ENCODE results near the gene C6orf15.
A peak's percentile ranks its signal among the peaks of the same experiment; 100 is the strongest.

Gene C6orf15

DNA sequence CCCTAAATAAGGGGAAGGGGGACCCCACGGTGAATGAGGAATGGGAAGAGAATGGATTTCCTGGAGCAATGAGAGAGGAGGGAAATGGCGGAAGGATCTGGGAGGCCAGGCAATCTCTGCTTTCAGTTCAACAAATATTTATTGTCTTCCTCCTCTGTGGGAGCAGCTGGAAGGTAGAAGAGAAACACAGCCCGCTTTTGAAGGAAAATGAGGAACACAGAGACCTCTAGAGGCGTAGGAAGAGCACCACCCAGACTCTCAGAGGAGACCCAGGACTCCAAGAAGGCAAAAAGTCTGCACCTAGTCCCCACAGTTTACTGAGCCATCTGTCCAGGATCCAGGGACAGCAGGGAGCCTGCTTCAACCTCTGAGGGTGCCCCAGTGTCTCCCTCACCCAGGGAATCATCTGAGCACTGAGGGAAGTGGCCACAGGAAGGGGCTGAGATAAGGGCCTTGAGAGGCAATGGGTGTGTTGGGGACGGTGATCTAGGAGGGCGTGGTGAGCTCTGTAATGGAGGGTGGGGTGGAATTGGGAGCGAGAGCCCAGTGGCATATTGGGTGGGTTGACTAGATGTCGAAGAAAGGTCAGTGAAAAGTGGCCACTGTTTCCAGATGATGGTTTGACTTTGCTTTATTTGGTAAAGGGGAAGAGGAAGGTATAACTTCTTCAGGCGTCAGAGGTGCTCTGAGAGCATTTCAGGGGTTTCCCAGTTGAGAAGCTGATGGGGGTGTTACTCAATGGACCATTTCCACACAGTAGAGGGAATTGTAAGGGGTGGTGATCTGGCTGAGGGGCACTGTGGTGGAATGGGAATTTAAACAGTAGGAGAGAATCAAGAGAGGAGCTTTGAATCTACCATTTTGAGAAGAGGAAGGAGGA is 2.8 kb upstream of the C6orf15 start:
- TF ChIP-seq, protein P1, sequence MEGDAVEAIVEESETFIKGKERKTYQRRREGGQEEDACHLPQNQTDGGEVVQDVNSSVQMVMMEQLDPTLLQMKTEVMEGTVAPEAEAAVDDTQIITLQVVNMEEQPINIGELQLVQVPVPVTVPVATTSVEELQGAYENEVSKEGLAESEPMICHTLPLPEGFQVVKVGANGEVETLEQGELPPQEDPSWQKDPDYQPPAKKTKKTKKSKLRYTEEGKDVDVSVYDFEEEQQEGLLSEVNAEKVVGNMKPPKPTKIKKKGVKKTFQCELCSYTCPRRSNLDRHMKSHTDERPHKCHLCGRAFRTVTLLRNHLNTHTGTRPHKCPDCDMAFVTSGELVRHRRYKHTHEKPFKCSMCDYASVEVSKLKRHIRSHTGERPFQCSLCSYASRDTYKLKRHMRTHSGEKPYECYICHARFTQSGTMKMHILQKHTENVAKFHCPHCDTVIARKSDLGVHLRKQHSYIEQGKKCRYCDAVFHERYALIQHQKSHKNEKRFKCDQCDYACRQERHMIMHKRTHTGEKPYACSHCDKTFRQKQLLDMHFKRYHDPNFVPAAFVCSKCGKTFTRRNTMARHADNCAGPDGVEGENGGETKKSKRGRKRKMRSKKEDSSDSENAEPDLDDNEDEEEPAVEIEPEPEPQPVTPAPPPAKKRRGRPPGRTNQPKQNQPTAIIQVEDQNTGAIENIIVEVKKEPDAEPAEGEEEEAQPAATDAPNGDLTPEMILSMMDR (conservative IDR thresholded peaks at IDR 0.05; ENCODE audit: low read depth, low read length), result peak; percentile 24
- DNase-seq (ENCODE audit: low read depth), result peak; percentile 47
- no peak overlapping the region for H3K4me3 ChIP-seq (ENCODE audit: low read depth, low read length)

DNA sequence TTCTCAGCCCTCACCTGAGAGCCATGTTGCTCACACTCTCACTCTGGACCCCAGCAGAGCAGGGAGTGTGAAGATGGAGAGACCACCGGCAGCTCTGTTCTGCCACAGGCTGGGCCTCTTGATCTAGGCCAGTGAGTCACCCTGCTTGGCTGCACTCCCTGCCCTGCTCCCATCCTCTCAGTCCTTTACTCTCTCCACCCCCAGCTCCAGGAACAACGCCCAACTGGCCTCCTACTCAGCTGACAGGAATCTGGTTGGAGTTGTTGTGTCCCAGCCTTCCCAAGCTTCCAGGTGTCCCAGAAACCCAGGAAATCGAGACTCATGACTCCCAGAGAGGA is 2.1 kb upstream of the C6orf15 start, which contains the start of gene PSORS1C1:
TSS of gene PSORS1C1 (plus strand) at position 260 of the 338 bp plus-strand sequence. CDS start 14,833 bp downstream, outside the sequence.
- peak; percentile 89 for DNase-seq (ENCODE audit: low read depth)
- TF ChIP-seq, protein P1 (conservative IDR thresholded peaks at IDR 0.05; ENCODE audit: low read depth, low read length), result no peak
- H3K4me3 ChIP-seq (ENCODE audit: low read depth, low read length), result peak within 1 kb of the TSS; percentile 22

DNA sequence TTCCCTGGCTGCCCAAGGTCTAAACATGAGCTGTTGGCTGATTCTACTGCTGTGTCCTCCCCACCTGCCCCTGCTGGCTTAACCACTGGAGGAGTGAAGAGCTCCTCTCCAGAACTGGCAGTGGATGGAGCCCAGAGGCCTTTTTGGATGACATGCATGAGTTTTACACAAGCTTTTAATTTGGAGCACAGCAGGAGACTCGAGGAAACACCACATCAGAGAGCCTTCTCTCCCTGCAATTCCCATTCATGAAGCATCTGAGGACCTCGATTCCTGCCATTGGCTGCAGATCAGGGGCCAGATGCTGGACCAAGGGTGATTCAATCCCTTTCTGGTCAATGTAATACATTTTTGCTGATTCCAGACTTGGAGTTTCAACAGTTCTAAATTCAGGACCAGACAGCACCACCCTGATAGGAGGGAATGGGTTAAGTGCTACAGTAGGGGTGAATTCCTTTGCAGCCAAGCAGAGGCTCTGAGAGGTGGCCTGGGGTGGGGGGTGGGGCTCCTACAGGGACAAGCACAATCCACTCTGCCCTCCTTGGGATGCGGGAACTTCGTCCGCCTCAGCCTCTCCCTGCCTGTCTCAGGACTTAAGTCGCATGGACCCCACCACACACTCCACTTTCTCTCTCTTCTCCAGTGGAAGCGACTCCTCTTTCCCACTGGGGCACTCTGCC is 1.6 kb upstream of the C6orf15 start:
- TF ChIP-seq, protein P1 (conservative IDR thresholded peaks at IDR 0.05; ENCODE audit: low read depth, low read length), result no peak
- peak; percentile 53 for DNase-seq (ENCODE audit: low read depth)
- no peak overlapping the region for H3K4me3 ChIP-seq (ENCODE audit: low read depth, low read length)

DNA sequence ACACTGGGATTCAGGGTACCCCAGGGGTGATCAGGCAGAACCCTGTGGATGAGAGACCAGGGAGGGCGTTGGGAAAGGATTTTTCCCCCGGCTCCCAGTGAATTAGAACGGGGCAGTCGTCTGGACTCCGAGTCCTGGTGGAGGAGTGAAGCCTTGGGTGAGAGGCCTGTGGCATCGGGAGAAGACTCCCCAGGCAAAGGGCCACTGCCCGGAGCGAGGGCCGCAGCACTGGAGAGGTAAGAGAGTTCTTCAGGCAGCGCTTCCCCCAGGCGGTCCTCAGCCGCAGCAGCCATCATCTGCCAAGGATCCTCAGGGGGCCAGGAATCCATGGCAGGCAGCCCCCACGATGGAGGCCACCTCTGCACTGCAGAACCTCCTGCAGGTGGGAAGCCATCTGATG is 663 bp downstream of the C6orf15 start:
- no peak overlapping the region for H3K4me3 ChIP-seq (ENCODE audit: low read depth, low read length)
- TF ChIP-seq, protein P1 (conservative IDR thresholded peaks at IDR 0.05; ENCODE audit: low read depth, low read length), result no peak
- no peak for DNase-seq (ENCODE audit: low read depth)

DNA sequence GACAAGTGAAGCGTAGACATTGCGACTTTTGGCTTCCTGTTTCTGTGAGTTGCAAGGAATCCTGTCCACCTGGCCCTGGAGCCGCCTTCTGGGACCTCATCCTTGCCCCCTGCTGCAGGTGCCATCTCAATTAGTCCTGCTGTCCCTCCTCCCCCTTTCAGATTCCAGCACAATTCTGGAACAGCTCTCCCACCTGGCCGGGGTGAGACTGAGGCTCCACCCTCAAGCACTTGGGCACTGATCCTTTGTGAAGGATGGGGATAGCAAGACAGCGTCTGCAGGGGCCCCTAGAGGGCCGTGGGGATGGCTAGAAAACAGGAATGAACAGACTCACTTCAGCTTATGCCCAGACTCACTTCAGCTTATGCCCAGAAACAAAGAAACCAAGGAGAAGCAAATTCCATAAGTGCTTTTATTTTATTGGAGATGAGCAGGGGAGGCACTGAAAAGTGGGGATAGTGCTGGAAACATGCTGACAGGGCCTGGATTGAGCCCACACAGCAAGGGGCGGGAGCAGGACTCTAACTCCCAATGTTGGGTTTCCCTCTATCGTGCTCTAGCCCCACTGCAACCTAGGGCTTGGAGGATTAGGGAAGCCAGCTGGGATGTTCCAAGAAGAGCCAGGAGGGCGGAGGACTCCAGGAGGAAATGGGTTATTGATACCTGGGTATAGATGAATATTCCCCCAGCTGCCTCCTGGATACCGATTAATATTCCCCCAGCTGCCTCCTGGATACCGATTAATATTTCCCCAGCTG is 1.4 kb downstream of the C6orf15 start:
- TF ChIP-seq, protein P1 (conservative IDR thresholded peaks at IDR 0.05; ENCODE audit: low read depth, low read length), result no peak
- H3K4me3 ChIP-seq (ENCODE audit: low read depth, low read length), result no peak overlapping the region
- no peak for DNase-seq (ENCODE audit: low read depth)

DNA sequence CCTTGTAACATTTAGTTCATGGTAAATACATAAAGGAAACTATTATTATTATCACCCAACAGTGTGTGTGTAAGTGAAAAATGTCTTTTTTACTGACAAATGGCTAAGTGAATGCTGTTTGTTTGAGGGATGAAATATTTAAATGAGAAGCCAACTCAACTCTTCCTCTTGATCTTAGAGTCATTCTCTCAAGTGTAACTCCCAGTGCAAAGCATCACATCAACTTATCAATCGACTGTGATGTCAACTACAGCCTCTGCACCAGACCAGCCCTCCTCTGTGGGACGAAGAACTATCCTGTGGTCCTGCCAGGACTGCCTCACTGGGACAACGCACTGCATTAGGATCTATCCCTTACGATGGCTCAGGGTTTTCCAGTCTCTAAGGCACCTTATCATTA is 5.3 kb downstream of the C6orf15 start:
- no peak for DNase-seq (ENCODE audit: low read depth)
- no peak overlapping the region for H3K4me3 ChIP-seq (ENCODE audit: low read depth, low read length)
- TF ChIP-seq, protein P1 (conservative IDR thresholded peaks at IDR 0.05; ENCODE audit: low read depth, low read length), result no peak
